ENCODE results near the gene SPRED2.

DNA sequence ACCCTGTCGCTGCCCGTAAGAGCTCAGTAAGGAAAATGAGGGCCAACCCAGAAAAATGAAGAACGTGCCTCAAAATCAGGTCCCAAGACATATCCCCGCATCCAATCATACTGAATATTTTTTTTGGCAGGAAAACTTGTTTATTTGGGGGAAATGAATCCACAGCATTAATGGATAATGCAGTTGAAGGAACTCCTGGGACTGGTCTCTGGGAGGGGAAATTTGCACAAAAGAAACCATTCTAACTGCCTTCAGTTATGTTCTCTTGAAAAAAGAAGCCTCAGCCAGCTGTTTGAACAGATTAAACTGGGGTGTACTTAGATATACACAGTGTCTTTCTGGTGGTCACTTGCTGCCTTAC is 61.3 kb downstream of the SPRED2 start:
- TF ChIP-seq, protein P1, sequence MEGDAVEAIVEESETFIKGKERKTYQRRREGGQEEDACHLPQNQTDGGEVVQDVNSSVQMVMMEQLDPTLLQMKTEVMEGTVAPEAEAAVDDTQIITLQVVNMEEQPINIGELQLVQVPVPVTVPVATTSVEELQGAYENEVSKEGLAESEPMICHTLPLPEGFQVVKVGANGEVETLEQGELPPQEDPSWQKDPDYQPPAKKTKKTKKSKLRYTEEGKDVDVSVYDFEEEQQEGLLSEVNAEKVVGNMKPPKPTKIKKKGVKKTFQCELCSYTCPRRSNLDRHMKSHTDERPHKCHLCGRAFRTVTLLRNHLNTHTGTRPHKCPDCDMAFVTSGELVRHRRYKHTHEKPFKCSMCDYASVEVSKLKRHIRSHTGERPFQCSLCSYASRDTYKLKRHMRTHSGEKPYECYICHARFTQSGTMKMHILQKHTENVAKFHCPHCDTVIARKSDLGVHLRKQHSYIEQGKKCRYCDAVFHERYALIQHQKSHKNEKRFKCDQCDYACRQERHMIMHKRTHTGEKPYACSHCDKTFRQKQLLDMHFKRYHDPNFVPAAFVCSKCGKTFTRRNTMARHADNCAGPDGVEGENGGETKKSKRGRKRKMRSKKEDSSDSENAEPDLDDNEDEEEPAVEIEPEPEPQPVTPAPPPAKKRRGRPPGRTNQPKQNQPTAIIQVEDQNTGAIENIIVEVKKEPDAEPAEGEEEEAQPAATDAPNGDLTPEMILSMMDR (IDR thresholded peaks at IDR 0.05), result no peak
- TF ChIP-seq POLR2A (IDR thresholded peaks at IDR 0.05) (no peak), POLR2AphosphoS5 (IDR thresholded peaks at IDR 0.05; ENCODE audit: insufficient read depth in 1 of 2, low read depth in 1 of 2) (no peak)

Data from vagina (tissue), 2 donors.